ENCODE measurements around the gene LCN10.

DNA sequence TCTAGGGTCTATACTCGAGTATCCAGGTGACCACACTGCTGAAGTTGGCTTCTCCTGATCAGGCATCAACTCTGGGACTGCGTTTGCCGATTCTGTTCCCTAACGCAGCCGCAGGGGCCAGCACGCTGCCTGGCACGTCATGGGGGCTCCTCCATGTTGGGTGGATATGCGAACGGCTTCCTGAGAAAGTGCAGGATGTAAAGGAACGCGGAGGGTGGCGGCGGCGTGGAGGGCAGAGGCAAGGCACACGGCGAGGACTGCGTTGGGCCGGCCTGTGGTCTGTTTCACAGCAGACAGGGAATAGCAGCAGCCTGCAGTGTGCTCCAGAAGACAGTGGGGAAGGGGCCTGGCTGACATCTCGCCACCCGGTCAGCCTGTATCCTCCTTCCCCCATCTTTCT is 3.8 kb downstream of the LCN10 start:
- TF ChIP-seq, protein P1, sequence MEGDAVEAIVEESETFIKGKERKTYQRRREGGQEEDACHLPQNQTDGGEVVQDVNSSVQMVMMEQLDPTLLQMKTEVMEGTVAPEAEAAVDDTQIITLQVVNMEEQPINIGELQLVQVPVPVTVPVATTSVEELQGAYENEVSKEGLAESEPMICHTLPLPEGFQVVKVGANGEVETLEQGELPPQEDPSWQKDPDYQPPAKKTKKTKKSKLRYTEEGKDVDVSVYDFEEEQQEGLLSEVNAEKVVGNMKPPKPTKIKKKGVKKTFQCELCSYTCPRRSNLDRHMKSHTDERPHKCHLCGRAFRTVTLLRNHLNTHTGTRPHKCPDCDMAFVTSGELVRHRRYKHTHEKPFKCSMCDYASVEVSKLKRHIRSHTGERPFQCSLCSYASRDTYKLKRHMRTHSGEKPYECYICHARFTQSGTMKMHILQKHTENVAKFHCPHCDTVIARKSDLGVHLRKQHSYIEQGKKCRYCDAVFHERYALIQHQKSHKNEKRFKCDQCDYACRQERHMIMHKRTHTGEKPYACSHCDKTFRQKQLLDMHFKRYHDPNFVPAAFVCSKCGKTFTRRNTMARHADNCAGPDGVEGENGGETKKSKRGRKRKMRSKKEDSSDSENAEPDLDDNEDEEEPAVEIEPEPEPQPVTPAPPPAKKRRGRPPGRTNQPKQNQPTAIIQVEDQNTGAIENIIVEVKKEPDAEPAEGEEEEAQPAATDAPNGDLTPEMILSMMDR (conservative IDR thresholded peaks at IDR 0.05; ENCODE audit: low read length) = no peak
- no peak for TF ChIP-seq EZH2phosphoT487 (IDR thresholded peaks at IDR 0.05; ENCODE audit: borderline replicate concordance, low read depth, low read length)
